ENCODE data around the gene DENND1A.

Gene DENND1A

DNA sequence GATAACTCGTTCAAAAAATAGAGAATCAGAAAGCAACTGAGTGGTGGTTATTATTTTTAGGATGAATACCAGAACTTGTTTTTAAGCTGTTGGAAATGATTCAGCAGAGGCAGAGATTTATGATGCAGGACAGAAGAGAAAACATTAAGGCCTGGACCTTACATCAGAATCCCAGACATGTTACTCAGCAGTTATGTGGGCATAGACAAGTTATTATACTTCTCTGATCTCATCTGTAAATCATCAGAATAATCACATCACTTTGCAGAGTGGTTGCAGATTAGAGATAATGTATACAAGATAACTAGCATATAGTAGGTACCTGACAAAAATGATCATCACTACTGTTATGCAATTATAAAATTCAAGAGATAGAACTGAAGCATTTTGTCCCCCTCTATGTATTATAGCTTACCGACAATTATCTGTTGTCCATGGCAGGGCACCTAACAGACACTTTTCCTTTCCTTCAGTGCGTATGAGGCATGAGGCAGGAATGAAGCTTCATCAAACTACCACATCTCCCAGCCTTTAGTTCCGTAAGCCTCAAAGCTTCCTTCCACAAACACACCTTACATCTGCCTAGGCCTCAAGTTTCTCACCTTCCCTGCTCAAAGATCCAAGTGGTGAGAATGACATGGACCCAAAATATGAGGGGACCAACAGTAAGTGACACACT, 165.9 kb downstream of the DENND1A start:
- H3K4me3 ChIP-seq = no peak overlapping the region
- no peak overlapping the region for H3K27ac ChIP-seq
- TF ChIP-seq CTCF (IDR thresholded peaks at IDR 0.05) = no peak
- no peak for DNase-seq (ENCODE audit: low spot score)

- no peak overlapping the region for H3K27ac ChIP-seq
- no peak for DNase-seq (ENCODE audit: low spot score)
- TF ChIP-seq CTCF (IDR thresholded peaks at IDR 0.05) = no peak
- H3K4me3 ChIP-seq = no peak overlapping the region
Observed at GRCh38 chr9:123761905-123762605, 167.9 kb downstream of the DENND1A start.

DNA sequence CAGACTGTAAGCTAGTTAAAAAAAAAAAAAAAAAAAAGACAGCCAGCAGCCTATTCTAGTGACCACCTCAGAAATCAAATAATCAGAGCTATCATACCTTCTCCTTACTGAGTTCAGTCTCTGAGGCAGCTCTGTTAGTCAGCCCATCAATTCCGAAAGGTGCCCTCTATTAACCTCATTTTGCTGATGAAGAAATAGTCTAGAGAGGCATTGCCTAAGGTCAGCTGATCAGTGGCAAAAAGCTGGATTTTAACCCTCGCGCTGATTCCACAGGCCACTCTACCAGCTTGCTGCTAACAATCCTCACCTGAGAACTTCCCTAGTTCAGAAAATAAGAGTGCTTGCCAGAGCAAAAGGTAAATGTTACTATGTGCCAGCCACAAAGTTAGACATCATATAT, 172.0 kb downstream of the DENND1A start:
- no peak overlapping the region for H3K4me3 ChIP-seq
- DNase-seq (ENCODE audit: low spot score) = no peak
- H3K27ac ChIP-seq = no peak overlapping the region
- no peak for TF ChIP-seq CTCF (IDR thresholded peaks at IDR 0.05)

DNA sequence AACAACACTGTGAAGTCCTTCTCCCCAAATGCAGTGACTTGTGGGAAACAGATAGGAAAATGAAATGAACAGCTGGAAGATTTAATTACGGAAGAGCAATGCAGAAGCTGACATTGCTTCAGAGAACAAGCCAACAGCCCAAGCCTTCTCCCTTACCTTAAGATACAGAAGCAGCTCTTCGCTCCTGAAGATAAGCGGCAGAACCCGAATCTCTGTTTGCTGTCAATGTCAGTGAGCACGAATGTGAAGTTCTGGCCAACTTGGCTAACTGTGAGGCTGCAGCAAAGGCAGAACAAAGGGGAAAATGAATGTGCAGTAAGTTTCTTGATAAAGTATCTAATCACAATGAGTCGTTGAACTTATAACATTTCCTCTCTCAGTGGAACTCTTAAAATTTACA, 172.4 kb downstream of the DENND1A start:
- Histone ChIP-seq H3K27ac (no peak overlapping the region), H3K4me3 (no peak overlapping the region)
- DNase-seq (ENCODE audit: low spot score) = no peak
- no peak for TF ChIP-seq CTCF (IDR thresholded peaks at IDR 0.05)

DNA sequence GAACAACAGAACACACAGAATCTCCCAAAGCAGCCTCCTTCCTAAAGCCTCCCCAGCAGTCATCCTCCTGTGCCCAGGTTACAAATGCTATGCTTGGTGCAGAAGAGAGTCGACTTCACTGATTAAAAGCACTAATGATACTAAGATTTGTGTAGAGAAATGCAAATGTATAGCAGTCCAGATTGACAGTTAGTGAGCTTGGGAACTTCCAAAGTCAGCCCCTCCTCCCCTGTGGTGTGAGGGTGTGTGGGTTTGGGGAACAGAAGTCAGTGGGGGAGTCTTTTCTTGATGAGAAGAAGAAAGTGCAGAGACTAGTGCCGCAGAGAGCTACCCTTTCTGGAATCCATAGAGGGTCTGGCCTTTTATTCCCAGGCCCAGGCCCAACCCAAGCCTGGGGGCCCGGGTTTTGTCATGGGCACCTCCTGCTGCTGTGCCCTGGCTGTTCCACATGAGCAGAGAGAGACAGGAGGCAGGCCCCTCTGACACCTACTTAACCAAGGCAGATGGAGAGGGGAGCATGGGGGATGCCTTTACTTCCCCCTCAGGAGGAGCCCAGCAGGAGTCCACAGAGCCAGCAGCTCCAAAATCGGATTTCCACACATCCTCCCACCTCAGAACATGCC, 173.3 kb downstream of the DENND1A start:
- no peak for DNase-seq (ENCODE audit: low spot score)
- Histone ChIP-seq H3K27ac (no peak overlapping the region), H3K4me3 (no peak overlapping the region)
- no peak for TF ChIP-seq CTCF (IDR thresholded peaks at IDR 0.05)

GRCh38 chr9:123753669-123754258, 176.2 kb downstream of the DENND1A start:
- DNase-seq (ENCODE audit: low spot score) = no peak
- H3K27ac ChIP-seq = no peak overlapping the region
- no peak for TF ChIP-seq CTCF (IDR thresholded peaks at IDR 0.05)
- H3K4me3 ChIP-seq = no peak overlapping the region

Data from coronary artery (tissue), 2 donors.